NCI-H69 (cell line): ENCODE data around the gene RMND5A.

Source experiments
- DNase-seq: peaks from one replicate; lab custom pipeline; 2025; lab: John Stamatoyannopoulos, UW

RMND5A gene

GRCh38 chr2:86791573-86791972 lies 71.5 kb downstream of the RMND5A start:
- no peak for DNase-seq

- DNase-seq = no peak
Observed at GRCh38 chr2:86793752-86794151, 73.7 kb downstream of the RMND5A start.

- DNase-seq = no peak
Observed at GRCh38 chr2:86794861-86795260, 74.8 kb downstream of the RMND5A start.

GRCh38 chr2:86800856-86801567 lies 80.9 kb downstream of the RMND5A start:
- DNase-seq = no peak

- no peak for DNase-seq
Observed at GRCh38 chr2:86806059-86806857, 86.2 kb downstream of the RMND5A start.

GRCh38 chr2:86807133-86807467 lies 87.0 kb downstream of the RMND5A start:
- DNase-seq = no peak

- peak; percentile 87 for DNase-seq
Observed at GRCh38 chr2:86807468-86808275, 87.6 kb downstream of the RMND5A start.

GRCh38 chr2:86808315-86809161 lies 88.4 kb downstream of the RMND5A start:
- peak; percentile 86 for DNase-seq

GRCh38 chr2:86809481-86810121 lies 89.5 kb downstream of the RMND5A start:
- DNase-seq = no peak

- DNase-seq = no peak
Observed at GRCh38 chr2:86815611-86816010, 95.5 kb downstream of the RMND5A start.

- DNase-seq = no peak
Observed at GRCh38 chr2:86818114-86818801, 98.2 kb downstream of the RMND5A start.

- no peak for DNase-seq
Observed at GRCh38 chr2:86818957-86819356, 98.9 kb downstream of the RMND5A start.

GRCh38 chr2:86821306-86821705 lies 101.2 kb downstream of the RMND5A start:
- no peak for DNase-seq

GRCh38 chr2:86821842-86822241 lies 101.8 kb downstream of the RMND5A start:
- DNase-seq = no peak

GRCh38 chr2:86822668-86823345 lies 102.7 kb downstream of the RMND5A start:
- DNase-seq = no peak

- no peak for DNase-seq
Observed at GRCh38 chr2:86825036-86825692, 105.1 kb downstream of the RMND5A start.

- no peak for DNase-seq
Observed at GRCh38 chr2:86825693-86826381, 105.7 kb downstream of the RMND5A start.

GRCh38 chr2:86826951-86827350 lies 106.9 kb downstream of the RMND5A start:
- no peak for DNase-seq
